T47D (cell line): ENCODE data around the gene SATB2.

ENCODE experiments used
- DNase-seq, 2 experiments: peaks; one replicate each; pipeline versions ENCODE4 v3.0.0 to v3.0.0-alpha.2; 2011 to 2012; ENCODE audit warnings: low read depth in 1 of 2, low spot score in 1 of 2
- JUND ChIP-seq: IDR thresholded peaks from 2 replicates; pipeline ENCODE4 v1.6.1; 2012; ENCODE audit warnings: low read depth
- in situ Hi-C: cut with HindIII; loops from 2 replicates; pipeline ENCODE4 v1.10.0; 2016; ENCODE audit warnings: low sequenced_read_pairs, low pct_unique_long_range_greater_than_20kb

Gene SATB2

GRCh38 chr2:199273042-199273511, 184.7 kb downstream of the SATB2 start:
- DNase-seq = no peak
- in situ Hi-C loops = no loop called here
- TF ChIP-seq JUND = no peak

DNA sequence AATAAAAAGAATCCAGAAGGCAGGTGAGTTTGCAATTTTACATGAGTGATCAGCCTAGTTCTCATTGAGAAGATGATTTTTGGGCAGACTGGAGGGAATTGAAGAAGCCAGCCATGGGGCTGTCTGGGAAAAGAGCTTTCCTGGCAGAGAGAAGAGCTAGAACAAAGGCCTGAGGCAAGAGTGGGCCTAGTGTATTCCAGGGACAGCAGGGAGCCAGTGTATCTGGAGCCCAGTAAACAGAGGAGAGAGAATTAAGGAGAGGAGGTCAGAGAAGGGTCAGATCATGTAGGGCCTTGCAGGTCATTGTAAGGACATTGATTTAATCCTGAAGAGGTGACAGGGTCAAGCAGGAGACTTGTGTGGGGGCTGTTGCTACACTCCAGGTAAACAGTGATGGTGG, 195.8 kb downstream of the SATB2 start:
- no peak for TF ChIP-seq JUND
- in situ Hi-C loops = no loop called here
- DNase-seq = no peak

- TF ChIP-seq JUND = no peak
- DNase-seq = no peak
- in situ Hi-C loops = no loop called here
These were observed 196.5 kb downstream of the SATB2 start for GRCh38 chr2:199261239-199261638.

GRCh38 chr2:199259671-199260070, 198.1 kb downstream of the SATB2 start:
- no peak for TF ChIP-seq JUND
- no peak for DNase-seq
- in situ Hi-C loops = no loop called here

GRCh38 chr2:199258291-199258690, 199.4 kb downstream of the SATB2 start:
- no peak for DNase-seq
- no peak for TF ChIP-seq JUND
- in situ Hi-C loops = no loop called here

- DNase-seq = no peak
- TF ChIP-seq JUND = no peak
- in situ Hi-C loops = no loop called here
These were observed 200.2 kb downstream of the SATB2 start for GRCh38 chr2:199257261-199258224.

DNA sequence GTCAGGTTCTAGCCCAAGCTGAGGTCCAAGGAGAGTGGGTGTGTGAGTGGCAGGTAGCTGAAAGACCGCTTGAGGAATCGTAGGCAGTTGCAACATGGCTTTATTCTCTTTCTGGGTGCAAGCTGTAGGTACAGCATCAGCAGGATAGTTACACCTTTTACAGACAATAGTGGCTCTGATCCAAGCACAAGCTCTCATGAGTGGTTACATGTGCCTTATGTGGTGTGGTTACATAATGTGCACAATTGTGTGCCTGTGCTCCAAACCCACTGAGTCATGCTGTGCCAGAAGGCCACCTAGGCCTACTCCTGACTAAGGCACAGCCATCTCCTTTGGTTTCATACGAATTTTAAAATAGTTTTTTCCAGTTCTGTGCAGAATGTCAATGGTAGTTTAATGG, 227.6 kb downstream of the SATB2 start:
- in situ Hi-C loops = no loop called here
- TF ChIP-seq JUND = no peak
- DNase-seq = no peak

DNA sequence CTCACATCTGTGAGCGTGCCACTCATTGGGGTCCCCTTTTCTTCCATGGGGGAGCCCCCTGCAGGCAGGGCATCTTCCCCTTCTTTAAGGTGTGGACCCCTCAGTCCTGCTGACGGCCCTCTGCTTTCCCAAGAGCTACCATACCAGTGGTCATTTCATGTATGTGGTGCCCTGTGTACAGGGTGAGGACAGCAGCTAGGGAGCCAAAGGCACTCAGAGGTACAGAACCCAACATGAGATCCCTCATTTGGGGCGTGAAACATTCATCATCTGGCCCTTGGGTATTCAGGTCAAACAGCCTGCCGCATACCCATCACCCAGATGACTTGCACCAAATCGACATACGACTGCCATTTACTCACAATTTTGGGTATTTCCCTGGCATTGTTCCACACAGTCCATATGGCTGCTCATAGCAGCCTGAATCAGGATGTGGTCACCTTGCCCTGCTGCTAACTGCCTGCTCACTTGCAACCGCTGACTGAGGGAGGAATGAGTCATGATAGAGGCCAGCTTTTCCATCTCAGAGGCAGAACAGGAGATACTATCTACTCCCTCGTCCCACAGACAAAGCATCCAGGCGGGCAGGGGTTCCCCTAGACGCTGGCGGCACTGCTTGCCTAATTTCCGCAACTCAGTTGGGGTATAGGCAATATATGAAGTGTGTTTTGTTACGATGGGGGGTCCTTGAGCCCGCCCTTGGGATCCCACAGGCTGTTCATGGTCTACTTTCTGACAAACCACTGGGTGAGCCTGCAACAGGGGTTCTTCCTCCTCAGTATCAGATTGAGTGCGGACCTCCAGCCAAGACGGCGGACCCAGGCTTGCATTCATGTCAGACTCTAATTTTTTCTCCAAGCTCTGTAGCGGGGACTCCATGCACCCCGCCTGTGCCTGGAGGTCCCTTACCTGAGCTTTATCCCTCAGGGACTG, 228.6 kb downstream of the SATB2 start:
- no peak for TF ChIP-seq JUND
- in situ Hi-C loops = no loop called here
- DNase-seq = peak in 1 of 2 experiments; percentile 15

DNA sequence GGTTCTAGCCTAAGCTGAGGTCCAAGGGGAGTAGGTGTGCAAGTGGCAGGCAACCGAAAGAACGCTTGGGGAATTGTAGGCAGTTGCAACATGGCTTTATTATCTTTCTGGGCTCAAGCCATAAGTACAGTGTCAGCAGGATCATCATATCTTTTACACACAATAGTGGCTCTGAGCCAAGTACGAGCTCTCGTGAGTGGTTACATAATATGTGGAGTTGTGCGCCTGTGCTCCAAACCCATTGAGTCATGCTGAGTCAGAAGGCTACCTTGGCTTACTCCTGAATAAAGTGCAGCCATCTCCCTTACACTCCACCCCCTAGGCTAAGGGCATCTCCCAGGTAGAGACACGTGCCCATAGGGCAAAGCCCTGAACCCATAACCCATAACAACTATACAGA, 233.9 kb downstream of the SATB2 start:
- in situ Hi-C loops = no loop called here
- no peak for DNase-seq
- TF ChIP-seq JUND = no peak

DNA sequence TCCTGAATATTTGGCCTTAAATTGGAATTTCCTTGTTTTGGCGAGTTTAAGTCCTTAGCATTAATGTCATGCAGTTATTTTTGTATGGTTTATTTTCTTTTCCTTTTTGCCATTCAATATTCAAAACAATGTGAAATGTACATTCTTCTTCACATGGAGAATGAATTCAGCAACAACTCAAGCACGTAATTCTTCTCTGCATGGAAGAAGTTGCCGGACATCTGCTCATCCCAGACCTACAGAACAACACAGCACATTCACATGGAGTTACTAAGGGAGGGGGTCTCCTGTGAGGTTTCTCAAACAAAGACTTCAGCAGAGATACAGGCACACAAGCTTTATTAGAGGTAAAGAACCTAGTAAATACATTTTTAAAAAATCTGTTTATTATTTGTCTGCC, 236.8 kb downstream of the SATB2 start:
- in situ Hi-C loops = no loop called here
- DNase-seq = no peak
- no peak for TF ChIP-seq JUND

DNA sequence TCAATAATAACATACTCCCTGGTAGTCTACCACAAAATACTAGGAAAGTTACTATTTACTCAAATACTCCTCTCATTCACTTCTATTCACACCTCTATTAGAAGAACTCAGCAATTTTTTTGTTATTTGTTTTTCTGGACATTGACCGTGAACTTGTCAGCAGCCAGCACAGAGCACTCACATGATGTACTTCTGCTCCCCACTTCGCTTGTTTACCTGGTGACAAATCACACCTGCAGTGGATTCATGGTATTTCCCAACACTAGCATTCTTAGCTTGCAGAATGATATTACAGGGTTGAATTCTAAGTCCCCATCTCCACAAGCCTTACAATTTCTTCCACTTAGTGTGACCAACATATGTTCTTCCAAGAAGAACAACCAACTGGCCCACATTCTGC, 238.2 kb downstream of the SATB2 start:
- TF ChIP-seq JUND = no peak
- DNase-seq = no peak
- in situ Hi-C loops = no loop called here
